Activated naive CD4-positive, alpha-beta T cell treated with anti-CD3 and anti-CD28 coated beads for 36 hours (primary cell): ENCODE measurements around the gene CD6. TPM values are rescaled to one million over a fixed set of nuclear protein-coding genes. Genes with fewer than 3 reads are reported as not detected.

Experiments
- CTCF ChIA-PET: fragments of 350-600 bp; sonication (Branson Sonifier 250); formaldehyde crosslinking; loops from one replicate; lab custom pipeline; 2021; ENCODE audit warnings: antibody characterized with exemption; lab: Charles Lee
- DNase-seq: peaks from one replicate; pipeline ENCODE4 v3.0.0-alpha.2; 2020
- H3K27ac Mint-ChIP-seq: one replicate; pipeline ENCODE4 v1.8.0; 2021; ENCODE audit warnings: mild to moderate bottlenecking, mixed read lengths
- H3K27me3 Mint-ChIP-seq: one replicate; pipeline ENCODE4 v1.8.0; 2021; ENCODE audit warnings: low read depth, mixed read lengths
- H3K36me3 Mint-ChIP-seq: one replicate; pipeline ENCODE4 v1.8.0; 2021; ENCODE audit warnings: low read depth, mixed read lengths
- H3K4me1 Mint-ChIP-seq: one replicate; pipeline ENCODE4 v1.8.0; 2021; ENCODE audit warnings: low read depth, mixed read lengths
- H3K4me3 Mint-ChIP-seq: one replicate; pipeline ENCODE4 v1.8.0; 2021; ENCODE audit warnings: mild to moderate bottlenecking, moderate library complexity, mixed read lengths
- H3K9me3 Mint-ChIP-seq: one replicate; pipeline ENCODE4 v1.8.0; 2021; ENCODE audit warnings: mixed read lengths
- intact Hi-C: fragments of 100-400 bp; cut with micrococcal nuclease; formaldehyde crosslinking; loops from one replicate; pipeline ENCODE4 v1.15.1; 2023
- total RNA-seq, 2 experiments: library from RNA; stranded (reverse); gene quantifications; one replicate each; pipeline ENCODE4 v1.2.3, GENCODE V29; 2021

The CD6 gene
- total RNA-seq, 2 experiments from 2014 or later, result 227 to 234 TPM

- intact Hi-C loops, result loop anchor here (1.0 to 10.0 kb wide), 7 partner anchors 16 to 308 kb away; partner anchors contain the start of genes CD5, DDB1, TKFC and VPS37C
- peak overlapping the region; percentile 87 for H3K4me3 Mint-ChIP-seq
- peaks cover 67% of the 10 kb centered on the region for H3K36me3 Mint-ChIP-seq
- DNase-seq, result peak; percentile 85
- H3K9me3 Mint-ChIP-seq, result no peaks in the 10 kb centered on the region
- no peaks in the 10 kb centered on the region for H3K27me3 Mint-ChIP-seq
- peak overlapping the region; percentile 100 for H3K27ac Mint-ChIP-seq
- CTCF ChIA-PET, result interaction anchor here (0.8 to 1.8 kb wide), 3 partner anchors 49 to 161 kb away, joined by 3 to 5 read pairs (median 4); no protein-coding TSS in a partner anchor
- peaks cover 85% of the 10 kb centered on the region for H3K4me1 Mint-ChIP-seq
Measured at GRCh38 chr11:61026121-61027031, 54.9 kb downstream of the CD6 start.

GRCh38 chr11:61027141-61027840 lies 55.8 kb downstream of the CD6 start:
- Mint-ChIP-seq H3K36me3 (peaks cover 65% of the 10 kb centered on the region), H3K9me3 (no peaks in the 10 kb centered on the region), H3K27ac (peak overlapping the region; percentile 100), H3K4me1 (peaks cover 83% of the 10 kb centered on the region), H3K4me3 (peak overlapping the region; percentile 87), H3K27me3 (no peaks in the 10 kb centered on the region)
- DNase-seq, result peak; percentile 71
- CTCF ChIA-PET, result interaction anchor here (0.6 to 1.8 kb wide), 8 partner anchors 10 to 160 kb away, joined by 3 to 5 read pairs (median 4); no protein-coding TSS in a partner anchor
- intact Hi-C loops, result loop anchor here (2.0 to 10.0 kb wide), 2 partner anchors 16 to 308 kb away; partner anchors contain the start of genes DDB1 and TKFC

GRCh38 chr11:61028135-61028729 lies 56.8 kb downstream of the CD6 start:
- Mint-ChIP-seq H3K27me3 (no peaks in the 10 kb centered on the region), H3K4me3 (peak overlapping the region; percentile 87), H3K9me3 (no peaks in the 10 kb centered on the region), H3K27ac (peak overlapping the region; percentile 100), H3K4me1 (peaks cover 82% of the 10 kb centered on the region), H3K36me3 (peaks cover 68% of the 10 kb centered on the region)
- intact Hi-C loops, result loop anchor here (1.0 to 10.0 kb wide), 2 partner anchors 9 to 307 kb away; partner anchors contain the start of genes DDB1 and TKFC
- DNase-seq, result peak; percentile 93
- CTCF ChIA-PET, result interaction anchor here (0.5 to 1.4 kb wide), 9 partner anchors 9 to 59 kb away, joined by 3 to 5 read pairs (median 4); no protein-coding TSS in a partner anchor

DNA sequence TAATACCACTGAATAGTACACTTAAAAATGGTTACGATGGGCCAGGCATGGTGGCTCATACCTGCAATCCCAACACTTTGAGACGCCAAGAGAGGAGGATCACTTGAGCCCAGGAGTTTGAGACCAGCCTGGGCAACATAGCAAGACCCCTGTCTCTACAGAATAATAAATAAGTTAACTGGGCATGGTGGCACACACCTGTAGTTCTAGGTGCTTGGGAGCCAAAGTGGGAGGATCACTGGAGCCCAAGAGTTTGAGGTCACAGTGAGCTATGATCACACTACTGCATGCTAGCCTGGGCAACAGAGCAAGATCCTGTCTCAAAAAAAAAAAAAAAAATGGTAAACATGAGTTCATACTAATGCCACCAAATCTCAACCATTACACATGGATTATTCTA lies 61.3 kb downstream of the CD6 start:
- peak overlapping the region; percentile 9 for H3K27ac Mint-ChIP-seq
- CTCF ChIA-PET, result interaction anchor here (0.6 kb wide), 2 partner anchors 9 to 406 kb away, joined by 3 read pairs; no protein-coding TSS in a partner anchor
- H3K36me3 Mint-ChIP-seq, result peaks cover 66% of the 10 kb centered on the region

DNA sequence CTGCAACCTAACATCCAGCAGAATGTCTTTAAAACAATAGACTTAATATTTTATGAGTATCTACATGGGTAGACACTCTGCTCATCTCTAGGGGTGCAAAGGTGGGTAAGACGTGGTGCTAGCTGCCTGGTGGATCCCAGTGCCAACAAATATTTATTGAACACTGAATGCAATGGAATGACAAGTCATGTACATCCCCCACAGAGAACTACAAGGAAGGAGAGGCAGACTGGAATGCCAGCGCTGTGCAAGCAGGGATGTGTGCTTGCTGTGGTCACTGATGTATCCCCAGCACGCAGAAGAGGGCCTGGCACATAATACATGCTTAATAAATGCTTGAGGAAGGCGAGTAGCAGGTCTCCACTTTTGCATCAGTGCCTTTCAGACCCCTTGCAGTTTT lies 61.9 kb downstream of the CD6 start:
- Mint-ChIP-seq H3K27me3 (no peaks in the 10 kb centered on the region), H3K9me3 (no peaks in the 10 kb centered on the region), H3K36me3 (peaks cover 60% of the 10 kb centered on the region), H3K27ac (no peak overlapping the region), H3K4me3 (no peak overlapping the region), H3K4me1 (peaks cover 86% of the 10 kb centered on the region)
- CTCF ChIA-PET, result interaction anchor here (0.6 kb wide), 1 partner anchor 406 kb away, joined by 3 read pairs; no protein-coding TSS in a partner anchor
- no peak for DNase-seq
- intact Hi-C loops, result no loop called here

More for the DNA sequence above, 61.3 kb downstream of the CD6 start:
- peak; percentile 1 for DNase-seq
- intact Hi-C loops, result no loop called here
- H3K27me3 Mint-ChIP-seq, result no peaks in the 10 kb centered on the region
- H3K9me3 Mint-ChIP-seq, result no peaks in the 10 kb centered on the region
- no peak overlapping the region for H3K4me3 Mint-ChIP-seq
- peaks cover 88% of the 10 kb centered on the region for H3K4me1 Mint-ChIP-seq

DNA sequence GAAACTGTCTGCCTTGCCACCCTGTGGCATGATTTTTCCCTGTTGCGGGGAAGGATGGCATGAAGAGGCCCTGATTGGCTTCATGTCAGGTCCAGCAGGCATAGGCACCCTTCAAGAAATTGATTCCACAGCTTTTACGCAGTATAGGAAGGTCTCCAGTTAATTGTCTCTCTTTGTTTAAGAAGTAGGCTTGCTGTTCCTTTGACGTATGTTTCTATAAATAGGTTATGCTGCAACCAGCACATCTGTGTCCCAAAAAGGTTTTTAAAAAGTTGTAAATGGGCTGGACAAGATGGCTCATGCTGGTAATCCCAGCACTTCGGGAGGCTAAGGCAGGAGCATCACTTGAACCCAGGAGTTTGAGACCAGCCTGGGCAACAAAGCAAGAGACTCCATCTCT lies 62.6 kb downstream of the CD6 start:
- no peak for DNase-seq
- Mint-ChIP-seq H3K9me3 (no peaks in the 10 kb centered on the region), H3K27ac (peak overlapping the region; percentile 66)

GRCh38 chr11:61034704-61035525 lies 63.4 kb downstream of the CD6 start:
- CTCF ChIA-PET, result no interaction called here
- Mint-ChIP-seq H3K27ac (peak overlapping the region; percentile 86), H3K4me3 (peak overlapping the region; percentile 8), H3K36me3 (peaks cover 57% of the 10 kb centered on the region), H3K4me1 (peaks cover 86% of the 10 kb centered on the region), H3K27me3 (no peaks in the 10 kb centered on the region), H3K9me3 (no peaks in the 10 kb centered on the region)
- intact Hi-C loops, result no loop called here
- peak; percentile 5 for DNase-seq

More for the DNA sequence above, 62.6 kb downstream of the CD6 start:
- CTCF ChIA-PET, result no interaction called here
- H3K4me3 Mint-ChIP-seq, result no peak overlapping the region
- intact Hi-C loops, result no loop called here
- H3K4me1 Mint-ChIP-seq, result peaks cover 87% of the 10 kb centered on the region
- H3K36me3 Mint-ChIP-seq, result peaks cover 59% of the 10 kb centered on the region
- H3K27me3 Mint-ChIP-seq, result no peaks in the 10 kb centered on the region

DNA sequence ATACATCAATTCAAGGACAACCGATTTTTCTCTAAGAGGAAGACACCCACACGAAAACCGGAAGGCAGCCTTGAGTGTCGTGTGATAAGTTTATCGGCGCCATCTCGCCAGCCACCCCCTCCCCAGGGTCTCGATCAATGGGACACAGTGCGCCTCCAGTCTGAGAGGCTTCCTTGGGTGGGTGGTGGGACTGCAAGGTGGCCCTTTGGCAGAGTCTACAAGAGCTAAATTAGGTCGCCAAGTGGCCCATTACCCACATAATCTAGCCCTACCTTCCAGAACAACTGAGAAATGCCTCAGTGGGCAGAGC lies 64.0 kb downstream of the CD6 start:
- intact Hi-C loops, result no loop called here
- peak; percentile 16 for DNase-seq

DNA sequence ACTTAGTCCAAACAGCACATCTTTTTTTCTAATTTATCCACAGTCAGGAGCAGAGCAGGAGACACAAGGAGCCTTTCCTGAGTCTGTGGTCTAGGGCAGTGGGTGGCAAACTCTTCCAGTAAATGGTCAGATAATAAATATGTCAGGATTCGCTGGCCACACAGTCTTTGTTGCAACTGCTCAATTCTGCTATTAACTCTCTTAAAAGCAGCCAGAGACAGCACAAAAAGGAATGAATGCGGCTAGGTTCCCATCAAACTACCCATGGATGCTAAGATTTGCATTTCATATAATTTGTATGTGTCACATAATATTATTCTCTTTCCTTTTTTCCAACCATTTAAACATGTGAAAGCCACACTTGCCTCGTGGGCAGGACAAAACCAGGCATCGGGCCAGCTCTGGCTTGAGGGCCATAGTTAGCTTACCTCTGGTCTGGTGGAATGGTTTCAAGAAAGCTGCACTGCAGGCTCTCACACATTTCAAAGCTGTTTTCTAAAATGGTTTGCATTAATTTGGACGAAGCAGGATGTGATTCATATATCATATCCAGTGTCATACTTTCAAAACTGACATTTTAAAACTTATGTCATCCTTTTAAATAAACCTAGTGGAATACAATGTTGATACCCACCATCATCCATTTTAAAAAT lies 66.1 kb downstream of the CD6 start:
- intact Hi-C loops, result loop anchor here (1.0 kb wide), 1 partner anchor 9 kb away; no protein-coding TSS in a partner anchor
- CTCF ChIA-PET, result interaction anchor here (0.5 to 1.3 kb wide), 4 partner anchors 10 to 23 kb away, joined by 3 to 5 read pairs (median 4); no protein-coding TSS in a partner anchor
- no peaks in the 10 kb centered on the region for H3K27me3 Mint-ChIP-seq
- H3K4me3 Mint-ChIP-seq, result peak overlapping the region; percentile 14
- no peaks in the 10 kb centered on the region for H3K9me3 Mint-ChIP-seq
- DNase-seq, result peak; percentile 42
- peak overlapping the region; percentile 95 for H3K27ac Mint-ChIP-seq
- peaks cover 49% of the 10 kb centered on the region for H3K36me3 Mint-ChIP-seq
- peaks cover 90% of the 10 kb centered on the region for H3K4me1 Mint-ChIP-seq

More for the DNA sequence above, 64.0 kb downstream of the CD6 start:
- CTCF ChIA-PET, result no interaction called here
- Mint-ChIP-seq H3K4me1 (peaks cover 87% of the 10 kb centered on the region), H3K27ac (peak overlapping the region; percentile 86), H3K4me3 (peak overlapping the region; percentile 32), H3K9me3 (no peaks in the 10 kb centered on the region), H3K36me3 (peaks cover 55% of the 10 kb centered on the region), H3K27me3 (no peaks in the 10 kb centered on the region)

- peak overlapping the region; percentile 97 for H3K27ac Mint-ChIP-seq
- peak overlapping the region; percentile 5 for H3K4me3 Mint-ChIP-seq
- H3K36me3 Mint-ChIP-seq, result peaks cover 39% of the 10 kb centered on the region
- CTCF ChIA-PET, result interaction anchor here (0.8 to 1.8 kb wide), 7 partner anchors 9 to 44 kb away, joined by 3 to 5 read pairs (median 4); no protein-coding TSS in a partner anchor
- intact Hi-C loops, result no loop called here
- no peak for DNase-seq
- no peaks in the 10 kb centered on the region for H3K27me3 Mint-ChIP-seq
- no peaks in the 10 kb centered on the region for H3K9me3 Mint-ChIP-seq
- peaks cover 76% of the 10 kb centered on the region for H3K4me1 Mint-ChIP-seq
Measured at GRCh38 chr11:61039916-61040315, 68.4 kb downstream of the CD6 start.
